Raji (cell line): Measurements from ENCODE around the gene ALDOC.
A peak's percentile ranks its signal among the peaks of the same experiment; 100 is the strongest.

Experiments
- POLR2A ChIP-seq: IDR thresholded peaks from 2 replicates; pipeline ENCODE4 v1.6.1; 2011; ENCODE audit warnings: low read depth, low read length, control low read depth; ENCODE audit not compliant: insufficient read depth

Gene ALDOC

GRCh38 chr17:28547623-28548416 lies 28.9 kb downstream of the ALDOC start:
- TF ChIP-seq POLR2A = peak; percentile 49; the same call in 1 of the 2 replicates

GRCh38 chr17:28547096-28547622 lies 29.5 kb downstream of the ALDOC start:
- TF ChIP-seq POLR2A = no peak

- TF ChIP-seq POLR2A = no peak
Observed at GRCh38 chr17:28545787-28546415, 30.8 kb downstream of the ALDOC start.

- no peak for TF ChIP-seq POLR2A
Observed at GRCh38 chr17:28545141-28545503, 31.6 kb downstream of the ALDOC start.

GRCh38 chr17:28544402-28545140 lies 32.1 kb downstream of the ALDOC start:
- TF ChIP-seq POLR2A = no peak

GRCh38 chr17:28541439-28541838 lies 35.3 kb downstream of the ALDOC start:
- no peak for TF ChIP-seq POLR2A

GRCh38 chr17:28540231-28540630 lies 36.5 kb downstream of the ALDOC start:
- no peak for TF ChIP-seq POLR2A

GRCh38 chr17:28538296-28538895 lies 38.3 kb downstream of the ALDOC start:
- TF ChIP-seq POLR2A = no peak

- no peak for TF ChIP-seq POLR2A
Observed at GRCh38 chr17:28537219-28537610, 39.5 kb downstream of the ALDOC start.

GRCh38 chr17:28536532-28537218 lies 40.0 kb downstream of the ALDOC start:
- no peak for TF ChIP-seq POLR2A

- TF ChIP-seq POLR2A = no peak
Observed at GRCh38 chr17:28534740-28535375, 41.8 kb downstream of the ALDOC start.

GRCh38 chr17:28533091-28533807 lies 43.4 kb downstream of the ALDOC start:
- TF ChIP-seq POLR2A = no peak
